Retinal pigment epithelial cell (primary cell): ENCODE results near the gene PRSS53.
A peak's percentile ranks its signal among the peaks of the same experiment; 100 is the strongest.
"Not testable (repeated sequence)": the region's sequence is repeated elsewhere in the genome, so short reads cannot be mapped to it uniquely, and the experiment has no call there.

ENCODE experiments used
- DNase-seq: peaks from one replicate; pipeline ENCODE4 v3.0.0-alpha.2; 2010; ENCODE audit warnings: low read depth
- H3K4me3 ChIP-seq: 2 replicates; pipeline ENCODE4 v1.5.1; 2011; ENCODE audit warnings: mild to moderate bottlenecking, low read length, control low read depth, moderate library complexity
- CTCF ChIP-seq: conservative IDR thresholded peaks from 2 replicates; pipeline ENCODE4 v1.5.1; 2011; ENCODE audit warnings: low read depth, low read length, control low read depth, inconsistent platforms

PRSS53 gene

GRCh38 chr16:31088459-31089183 lies at the start of gene PRSS53:
Gene PRSS53, minus strand, starts transcription at chr16:31088943. Its CDS starts 134 bp downstream, at chr16:31088809.
- DNase-seq = no peak
- no peak within 1 kb of the TSS for H3K4me3 ChIP-seq
- no peak for TF ChIP-seq CTCF

GRCh38 chr16:31136822-31137499 lies 48.2 kb upstream of the PRSS53 start:
- H3K4me3 ChIP-seq, DNase-seq: not testable (repeated sequence)

GRCh38 chr16:31136287-31136662 lies 47.5 kb upstream of the PRSS53 start:
- no peak for DNase-seq
- no peak for TF ChIP-seq CTCF
- no peak overlapping the region for H3K4me3 ChIP-seq

- no peak for DNase-seq
- peak within 1 kb of the TSS; percentile 19 for H3K4me3 ChIP-seq
Measured at GRCh38 chr16:31135535-31136286, 47.0 kb upstream of the PRSS53 start, which contains the start of gene PRSS8. Gene PRSS8, minus strand, starts transcription at chr16:31135727. Its CDS starts 229 bp downstream, at chr16:31135498.

GRCh38 chr16:31134625-31135534 lies 46.1 kb upstream of the PRSS53 start:
- TF ChIP-seq CTCF = no peak
- peak overlapping the region; percentile 19 for H3K4me3 ChIP-seq
- DNase-seq = peak; percentile 28

More at GRCh38 chr16:31135535-31136286, 47.0 kb upstream of the PRSS53 start, which contains the start of gene PRSS8:
- TF ChIP-seq CTCF = no peak

- TF ChIP-seq CTCF = no peak
- H3K4me3 ChIP-seq = no peak overlapping the region
- no peak for DNase-seq
Measured at GRCh38 chr16:31134091-31134571, 45.4 kb upstream of the PRSS53 start.

GRCh38 chr16:31133046-31133501 lies 44.3 kb upstream of the PRSS53 start:
- TF ChIP-seq CTCF = no peak
- no peak overlapping the region for H3K4me3 ChIP-seq
- DNase-seq = no peak
